SU-DHL-6 (cell line): ENCODE measurements around the gene NXN.

Experiments
- EZH2phosphoT487 ChIP-seq: fragments of 200-600 bp; sonication (generic), shearing (Covaris generic); conservative IDR thresholded peaks from 2 replicates; pipeline ENCODE4 v1.6.1; 2018; ENCODE audit warnings: mild to moderate bottlenecking, antibody characterized with exemption, low read length, moderate library complexity, mixed read lengths
- TF ChIP-seq, protein P1 (sequence below): fragments of 200-600 bp; sonication (generic); IDR thresholded peaks from one replicate; pipeline ENCODE4 v1.5.1; 2017; ENCODE audit warnings: antibody characterized with exemption, mild to moderate bottlenecking, low read length, moderate library complexity; ENCODE audit not compliant: insufficient read depth, poor library complexity, severe bottlenecking

DNA sequence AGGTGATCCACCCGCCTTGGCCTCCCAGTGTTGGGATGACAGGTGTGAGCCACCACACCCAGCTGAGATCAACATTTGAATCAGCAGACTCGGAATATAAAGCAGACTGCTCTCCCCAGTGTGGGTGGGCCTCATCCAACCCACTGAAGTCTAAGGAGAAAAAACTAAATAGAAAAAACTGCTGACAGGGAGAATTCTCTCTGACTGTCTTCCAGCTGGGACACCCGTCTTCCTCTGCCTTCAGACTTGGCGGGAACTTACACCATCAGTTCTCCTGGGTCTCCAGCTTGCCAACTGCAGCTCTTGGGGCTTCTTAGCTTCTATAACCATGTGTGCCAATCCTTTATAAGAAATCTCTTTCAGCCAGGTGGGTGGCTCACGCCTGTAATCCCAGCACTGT lies 106.7 kb downstream of the NXN start:
- TF ChIP-seq, protein P1, sequence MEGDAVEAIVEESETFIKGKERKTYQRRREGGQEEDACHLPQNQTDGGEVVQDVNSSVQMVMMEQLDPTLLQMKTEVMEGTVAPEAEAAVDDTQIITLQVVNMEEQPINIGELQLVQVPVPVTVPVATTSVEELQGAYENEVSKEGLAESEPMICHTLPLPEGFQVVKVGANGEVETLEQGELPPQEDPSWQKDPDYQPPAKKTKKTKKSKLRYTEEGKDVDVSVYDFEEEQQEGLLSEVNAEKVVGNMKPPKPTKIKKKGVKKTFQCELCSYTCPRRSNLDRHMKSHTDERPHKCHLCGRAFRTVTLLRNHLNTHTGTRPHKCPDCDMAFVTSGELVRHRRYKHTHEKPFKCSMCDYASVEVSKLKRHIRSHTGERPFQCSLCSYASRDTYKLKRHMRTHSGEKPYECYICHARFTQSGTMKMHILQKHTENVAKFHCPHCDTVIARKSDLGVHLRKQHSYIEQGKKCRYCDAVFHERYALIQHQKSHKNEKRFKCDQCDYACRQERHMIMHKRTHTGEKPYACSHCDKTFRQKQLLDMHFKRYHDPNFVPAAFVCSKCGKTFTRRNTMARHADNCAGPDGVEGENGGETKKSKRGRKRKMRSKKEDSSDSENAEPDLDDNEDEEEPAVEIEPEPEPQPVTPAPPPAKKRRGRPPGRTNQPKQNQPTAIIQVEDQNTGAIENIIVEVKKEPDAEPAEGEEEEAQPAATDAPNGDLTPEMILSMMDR, result no peak
- TF ChIP-seq EZH2phosphoT487, result no peak
